SU-DHL-6 (cell line): ENCODE measurements around the gene TRAF2.

ENCODE experiments used
- EZH2phosphoT487 ChIP-seq: fragments of 200-600 bp; sonication (generic), shearing (Covaris generic); conservative IDR thresholded peaks from 2 replicates; pipeline ENCODE4 v1.6.1; 2018; ENCODE audit warnings: mild to moderate bottlenecking, antibody characterized with exemption, low read length, moderate library complexity, mixed read lengths
- TF ChIP-seq, protein P1 (sequence below): fragments of 200-600 bp; sonication (generic); IDR thresholded peaks from one replicate; pipeline ENCODE4 v1.5.1; 2017; ENCODE audit warnings: antibody characterized with exemption, mild to moderate bottlenecking, low read length, moderate library complexity; ENCODE audit not compliant: insufficient read depth, poor library complexity, severe bottlenecking

DNA sequence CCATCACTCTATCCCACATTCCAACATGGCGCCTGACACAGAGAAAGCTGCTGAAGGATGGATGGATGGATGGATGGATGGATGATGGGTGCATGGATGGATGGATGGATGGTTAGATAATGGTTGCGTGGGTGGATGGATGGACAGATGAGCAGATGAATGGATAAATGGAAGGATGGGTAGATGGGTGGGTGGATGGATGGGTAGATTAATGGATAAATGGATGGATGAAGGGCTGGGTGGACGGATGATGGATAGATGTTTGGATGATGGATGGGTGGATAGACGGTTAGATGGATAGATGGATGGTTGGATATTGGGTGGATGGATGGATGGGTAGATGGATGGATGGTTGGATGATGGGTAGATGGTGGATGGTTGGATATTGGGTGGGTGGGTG lies 70.3 kb downstream of the TRAF2 start:
- TF ChIP-seq, protein P1, sequence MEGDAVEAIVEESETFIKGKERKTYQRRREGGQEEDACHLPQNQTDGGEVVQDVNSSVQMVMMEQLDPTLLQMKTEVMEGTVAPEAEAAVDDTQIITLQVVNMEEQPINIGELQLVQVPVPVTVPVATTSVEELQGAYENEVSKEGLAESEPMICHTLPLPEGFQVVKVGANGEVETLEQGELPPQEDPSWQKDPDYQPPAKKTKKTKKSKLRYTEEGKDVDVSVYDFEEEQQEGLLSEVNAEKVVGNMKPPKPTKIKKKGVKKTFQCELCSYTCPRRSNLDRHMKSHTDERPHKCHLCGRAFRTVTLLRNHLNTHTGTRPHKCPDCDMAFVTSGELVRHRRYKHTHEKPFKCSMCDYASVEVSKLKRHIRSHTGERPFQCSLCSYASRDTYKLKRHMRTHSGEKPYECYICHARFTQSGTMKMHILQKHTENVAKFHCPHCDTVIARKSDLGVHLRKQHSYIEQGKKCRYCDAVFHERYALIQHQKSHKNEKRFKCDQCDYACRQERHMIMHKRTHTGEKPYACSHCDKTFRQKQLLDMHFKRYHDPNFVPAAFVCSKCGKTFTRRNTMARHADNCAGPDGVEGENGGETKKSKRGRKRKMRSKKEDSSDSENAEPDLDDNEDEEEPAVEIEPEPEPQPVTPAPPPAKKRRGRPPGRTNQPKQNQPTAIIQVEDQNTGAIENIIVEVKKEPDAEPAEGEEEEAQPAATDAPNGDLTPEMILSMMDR: no peak
- no peak for TF ChIP-seq EZH2phosphoT487
